ENCODE data around the gene SLC2A9.
"Not testable (repeated sequence)": the region's sequence is repeated elsewhere in the genome, so short reads cannot be mapped to it uniquely, and the experiment has no call there.

SLC2A9 gene

GRCh38 chr4:9808077-9808476 is 213.2 kb downstream of the SLC2A9 start:
- DNase-seq: no peak

- no peak for DNase-seq
These were observed 216.4 kb downstream of the SLC2A9 start for GRCh38 chr4:9804918-9805317.

GRCh38 chr4:9800848-9801247 is 220.4 kb downstream of the SLC2A9 start:
- DNase-seq: no peak

GRCh38 chr4:9796641-9797040 is 224.7 kb downstream of the SLC2A9 start:
- not testable (repeated sequence) for DNase-seq

- no peak for DNase-seq
These were observed 228.9 kb downstream of the SLC2A9 start for GRCh38 chr4:9792381-9792780.

GRCh38 chr4:9785891-9786290 is 235.4 kb downstream of the SLC2A9 start:
- not testable (repeated sequence) for DNase-seq

GRCh38 chr4:9782136-9782436 is 239.2 kb downstream of the SLC2A9 start:
- DNase-seq: no peak

GRCh38 chr4:9781343-9782135 is 239.8 kb downstream of the SLC2A9 start, which contains the start of gene DRD5:
Gene DRD5 (plus strand): TSS chr4:9781634. CDS start chr4:9782030, 396 bp downstream.
- DNase-seq: no peak
